Activated CD8-positive, alpha-beta T cell treated with anti-CD3 and anti-CD28 coated beads for 36 hours (primary cell): Measurements from ENCODE around the gene EIF2S1. TPM values are rescaled to one million over a fixed set of nuclear protein-coding genes. Genes with fewer than 3 reads are reported as not detected.

ENCODE experiments used
- ATAC-seq: fragments of 200-7000 bp; cut with Tn5 transposase; one replicate; pipeline ENCODE4 v1.10.0; 2021; ENCODE audit warnings: mild to moderate bottlenecking, moderate library complexity
- CTCF ChIA-PET: fragments of 350-600 bp; sonication (Branson Sonifier 250); formaldehyde crosslinking; loops from one replicate; lab custom pipeline; 2021; ENCODE audit warnings: antibody characterized with exemption; lab: Charles Lee
- POLR2A ChIA-PET: fragments of 350-600 bp; sonication (Branson Sonifier 250); formaldehyde crosslinking; loops from one replicate; lab custom pipeline; 2021; ENCODE audit warnings: antibody characterized with exemption; lab: Charles Lee
- DNase-seq: peaks from one replicate; pipeline ENCODE4 v3.0.0-alpha.2; 2020
- H3K27ac Mint-ChIP-seq: one replicate; pipeline ENCODE4 v1.8.0; 2021; ENCODE audit warnings: mild to moderate bottlenecking, mixed read lengths
- H3K27me3 Mint-ChIP-seq: one replicate; pipeline ENCODE4 v1.8.0; 2021; ENCODE audit warnings: mixed read lengths
- H3K36me3 Mint-ChIP-seq: one replicate; pipeline ENCODE4 v1.8.0; 2021; ENCODE audit warnings: low read depth, mixed read lengths
- H3K4me1 Mint-ChIP-seq: one replicate; pipeline ENCODE4 v1.8.0; 2021; ENCODE audit warnings: low read depth, mixed read lengths
- H3K4me3 Mint-ChIP-seq: one replicate; pipeline ENCODE4 v1.8.0; 2021; ENCODE audit warnings: mild to moderate bottlenecking, moderate library complexity, mixed read lengths
- H3K9me3 Mint-ChIP-seq: one replicate; pipeline ENCODE4 v1.8.0; 2021; ENCODE audit warnings: mixed read lengths
- CTCF ChIP-seq: fragments of 200-600 bp; IDR thresholded peaks from one replicate; pipeline ENCODE4 v1.8.0; 2022; ENCODE audit warnings: antibody characterized with exemption, mild to moderate bottlenecking
- intact Hi-C: fragments of 100-400 bp; cut with micrococcal nuclease; formaldehyde crosslinking; loops from one replicate; pipeline ENCODE4 v1.10.0; 2022
- total RNA-seq, 2 experiments: library from RNA; stranded (reverse); gene quantifications; one replicate each; pipeline ENCODE4 v1.2.3, GENCODE V29; 2021

The EIF2S1 gene
- total RNA-seq, 2 experiments from 2014 or later: 210 to 219 TPM

- peak overlapping the region; percentile 97 for H3K4me3 Mint-ChIP-seq
- ATAC-seq (no peak), DNase-seq (no peak)
- CTCF ChIA-PET: interaction anchor here (0.7 to 1.7 kb wide), 24 partner anchors 8 to 999 kb away, joined by 3 to 10 read pairs (median 3); partner anchors contain the start of gene TMEM229B
- POLR2A ChIA-PET: interaction anchor here (0.9 to 2.2 kb wide), 6 partner anchors 7 to 851 kb away, joined by 3 to 14 read pairs (median 4); partner anchors contain the start of genes GPHN and PLEK2
- H3K27me3 Mint-ChIP-seq: no peaks in the 10 kb centered on the region
- H3K27ac Mint-ChIP-seq: peak overlapping the region; percentile 93
- no peak for TF ChIP-seq CTCF
- intact Hi-C loops: no loop called here
- H3K4me1 Mint-ChIP-seq: peaks cover 55% of the 10 kb centered on the region
- peaks cover 21% of the 10 kb centered on the region for H3K36me3 Mint-ChIP-seq
- no peaks in the 10 kb centered on the region for H3K9me3 Mint-ChIP-seq
Measured at GRCh38 chr14:67358924-67359774, 979 bp upstream of the EIF2S1 start.

GRCh38 chr14:67360470-67361206 lies 510 bp downstream of the EIF2S1 start:
- intact Hi-C loops: no loop called here
- POLR2A ChIA-PET: interaction anchor here (0.6 to 2.2 kb wide), 9 partner anchors 9 to 853 kb away, joined by 3 to 14 read pairs (median 4); partner anchors contain the start of gene GPHN
- peaks cover 32% of the 10 kb centered on the region for H3K36me3 Mint-ChIP-seq
- peak; percentile 12 for ATAC-seq
- no peaks in the 10 kb centered on the region for H3K9me3 Mint-ChIP-seq
- CTCF ChIA-PET: interaction anchor here (1.0 to 1.7 kb wide), 14 partner anchors 10 to 1001 kb away, joined by 3 to 10 read pairs (median 4); partner anchors contain the start of gene TMEM229B
- H3K4me1 Mint-ChIP-seq: peaks cover 61% of the 10 kb centered on the region
- no peak for DNase-seq
- H3K27ac Mint-ChIP-seq: peak overlapping the region; percentile 93
- no peak for TF ChIP-seq CTCF
- H3K4me3 Mint-ChIP-seq: peak overlapping the region; percentile 97
- H3K27me3 Mint-ChIP-seq: no peaks in the 10 kb centered on the region

GRCh38 chr14:67365476-67365875 lies 5.3 kb downstream of the EIF2S1 start:
- H3K36me3 Mint-ChIP-seq: peaks cover 56% of the 10 kb centered on the region
- DNase-seq: no peak
- POLR2A ChIA-PET: interaction anchor here (1.3 kb wide), 1 partner anchor 41 kb away, joined by 4 read pairs; no protein-coding TSS in a partner anchor
- H3K4me1 Mint-ChIP-seq: peaks cover 61% of the 10 kb centered on the region
- no peak overlapping the region for H3K27ac Mint-ChIP-seq
- TF ChIP-seq CTCF: no peak
- intact Hi-C loops: no loop called here
- no peaks in the 10 kb centered on the region for H3K27me3 Mint-ChIP-seq
- H3K4me3 Mint-ChIP-seq: no peak overlapping the region
- CTCF ChIA-PET: no interaction called here
- H3K9me3 Mint-ChIP-seq: no peaks in the 10 kb centered on the region
- ATAC-seq: no peak

GRCh38 chr14:67370830-67371229 lies 10.7 kb downstream of the EIF2S1 start:
- DNase-seq: no peak
- TF ChIP-seq CTCF: no peak
- CTCF ChIA-PET: interaction anchor here (2.0 kb wide), 1 partner anchor 11 kb away, joined by 5 read pairs; the partner anchor contains the start of genes ATP6V1D and EIF2S1
- Mint-ChIP-seq H3K27ac (peak overlapping the region; percentile 27), H3K4me1 (peaks cover 49% of the 10 kb centered on the region), H3K27me3 (no peaks in the 10 kb centered on the region), H3K9me3 (no peaks in the 10 kb centered on the region), H3K4me3 (no peak overlapping the region), H3K36me3 (peaks cover 56% of the 10 kb centered on the region)
- peak; percentile 21 for ATAC-seq
- POLR2A ChIA-PET: interaction anchor here (2.1 kb wide), 1 partner anchor 11 kb away, joined by 14 read pairs; the partner anchor contains the start of genes ATP6V1D and EIF2S1
- intact Hi-C loops: no loop called here
